GM21360 (cell line): ENCODE data around the gene AGER.
"Not testable (repeated sequence)": the region's sequence is repeated elsewhere in the genome, so short reads cannot be mapped to it uniquely, and the experiment has no call there.

ENCODE experiments used
- ATAC-seq: cut with Tn5 transposase; IDR thresholded peaks from one replicate; pipeline ENCODE4 v1.9.1; 2021; ENCODE audit warnings: mild to moderate bottlenecking, moderate library complexity; ENCODE audit not compliant: unreplicated experiment

AGER gene

DNA sequence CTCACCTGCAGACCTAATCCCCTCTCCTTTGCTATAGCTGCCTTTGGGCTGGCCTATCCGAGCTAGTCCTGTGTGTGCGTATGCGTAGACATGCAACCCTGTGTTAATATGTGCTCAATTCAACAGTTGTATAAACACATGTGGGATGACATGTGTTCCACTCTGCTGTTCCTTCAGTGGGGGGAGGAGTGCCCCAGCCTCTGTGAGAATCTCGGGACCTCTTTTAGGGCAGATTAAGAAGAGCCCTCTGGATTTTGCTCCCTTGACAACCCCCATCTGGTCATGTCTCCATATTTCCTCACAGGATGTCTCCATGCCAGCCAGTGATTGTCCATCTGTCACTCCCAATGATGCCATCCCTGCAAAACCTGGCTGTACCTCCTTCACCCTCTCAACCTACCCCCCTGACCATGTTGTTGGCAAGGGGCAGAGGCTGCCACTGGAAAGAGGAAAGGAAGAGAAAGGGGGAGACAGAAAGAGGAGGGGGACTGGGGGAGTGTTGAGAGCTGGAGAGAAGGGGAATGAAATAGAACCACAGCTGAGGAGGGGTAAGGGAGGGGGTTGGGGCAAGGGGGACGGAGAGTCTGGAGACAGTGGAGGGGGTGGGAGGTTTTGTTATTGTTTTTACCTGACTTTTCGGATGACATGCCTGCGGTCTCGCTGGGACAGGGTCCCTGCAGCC, 32.7 kb downstream of the AGER start:
- no peak for ATAC-seq

DNA sequence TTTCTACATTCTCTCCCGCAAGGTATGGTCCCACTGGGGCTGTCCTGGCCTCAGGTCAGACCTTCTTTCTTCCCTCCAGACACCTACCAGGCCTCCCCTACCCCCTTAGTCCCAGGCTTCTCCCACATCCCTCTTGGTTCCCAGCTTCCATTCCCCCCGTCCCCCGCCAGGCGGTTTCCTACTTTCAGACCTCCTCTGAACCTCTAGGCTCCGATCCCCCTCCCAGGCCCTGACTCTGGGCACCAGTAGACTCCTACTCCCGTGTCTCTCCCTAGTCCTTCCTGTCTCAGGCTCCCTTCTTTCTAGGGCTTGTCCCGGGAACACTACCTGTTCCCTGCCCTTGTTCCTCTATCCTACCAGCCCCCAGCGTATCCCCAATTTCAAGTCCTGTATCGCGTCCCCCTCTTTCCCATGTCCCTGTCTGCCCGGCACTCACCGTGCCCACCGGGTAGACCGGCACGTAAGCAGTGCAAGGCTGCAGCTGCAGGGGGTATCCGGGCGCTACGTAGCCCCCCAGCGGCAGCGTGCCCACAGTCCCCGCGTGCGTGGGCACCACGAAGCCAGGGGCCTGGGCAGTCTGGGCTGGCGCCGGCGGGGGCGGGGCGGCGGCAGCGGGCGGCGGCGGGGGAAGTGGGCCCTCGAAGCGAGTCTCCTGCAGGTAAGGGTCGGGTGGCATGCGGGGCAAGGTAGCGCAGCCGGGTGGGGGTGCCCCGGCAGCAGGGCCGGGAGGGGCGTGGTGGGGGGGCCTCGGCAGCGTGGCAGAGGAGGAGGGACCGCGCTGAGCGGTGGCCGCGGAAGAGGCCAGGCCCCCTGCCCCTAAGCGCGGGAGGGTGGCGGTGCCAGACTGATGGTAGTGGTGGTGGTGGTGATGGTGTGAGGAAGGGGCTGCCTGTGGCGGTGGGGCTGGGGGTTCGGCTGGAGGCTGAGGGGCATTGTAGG, 33.9 kb downstream of the AGER start:
- ATAC-seq, result no peak

DNA sequence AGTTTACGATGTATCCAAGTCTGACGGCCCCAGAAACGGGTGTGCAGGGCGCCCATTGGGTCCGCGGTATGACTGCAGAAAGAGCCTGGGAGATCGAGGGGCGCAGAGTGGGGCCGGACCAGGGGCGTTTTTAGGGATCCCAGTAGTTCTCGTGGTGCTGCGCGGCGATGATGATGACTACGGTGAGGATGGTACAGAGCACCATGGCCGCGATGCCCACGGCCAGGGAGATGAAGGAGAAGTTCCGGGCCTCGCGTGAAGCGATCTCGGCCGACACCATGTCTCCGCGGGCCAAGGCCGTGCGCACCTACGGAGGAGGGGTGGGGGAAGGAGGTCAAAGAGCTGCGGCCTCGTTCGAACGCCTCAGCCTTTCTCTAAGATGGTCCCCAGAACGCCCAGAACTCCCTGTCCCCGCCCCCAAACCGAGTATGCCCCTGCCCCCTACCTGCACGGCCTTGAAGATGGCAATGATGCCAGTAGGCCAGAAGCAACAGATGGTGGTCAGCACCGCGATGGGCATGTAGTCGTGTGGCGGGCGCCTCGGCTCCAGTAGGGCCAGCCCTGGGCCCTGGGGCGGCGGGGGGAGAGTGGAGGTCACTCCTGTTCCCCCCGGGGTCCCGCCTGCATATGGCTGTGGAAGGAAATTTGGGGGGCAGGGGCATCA, 34.8 kb downstream of the AGER start:
- ATAC-seq, result no peak

DNA sequence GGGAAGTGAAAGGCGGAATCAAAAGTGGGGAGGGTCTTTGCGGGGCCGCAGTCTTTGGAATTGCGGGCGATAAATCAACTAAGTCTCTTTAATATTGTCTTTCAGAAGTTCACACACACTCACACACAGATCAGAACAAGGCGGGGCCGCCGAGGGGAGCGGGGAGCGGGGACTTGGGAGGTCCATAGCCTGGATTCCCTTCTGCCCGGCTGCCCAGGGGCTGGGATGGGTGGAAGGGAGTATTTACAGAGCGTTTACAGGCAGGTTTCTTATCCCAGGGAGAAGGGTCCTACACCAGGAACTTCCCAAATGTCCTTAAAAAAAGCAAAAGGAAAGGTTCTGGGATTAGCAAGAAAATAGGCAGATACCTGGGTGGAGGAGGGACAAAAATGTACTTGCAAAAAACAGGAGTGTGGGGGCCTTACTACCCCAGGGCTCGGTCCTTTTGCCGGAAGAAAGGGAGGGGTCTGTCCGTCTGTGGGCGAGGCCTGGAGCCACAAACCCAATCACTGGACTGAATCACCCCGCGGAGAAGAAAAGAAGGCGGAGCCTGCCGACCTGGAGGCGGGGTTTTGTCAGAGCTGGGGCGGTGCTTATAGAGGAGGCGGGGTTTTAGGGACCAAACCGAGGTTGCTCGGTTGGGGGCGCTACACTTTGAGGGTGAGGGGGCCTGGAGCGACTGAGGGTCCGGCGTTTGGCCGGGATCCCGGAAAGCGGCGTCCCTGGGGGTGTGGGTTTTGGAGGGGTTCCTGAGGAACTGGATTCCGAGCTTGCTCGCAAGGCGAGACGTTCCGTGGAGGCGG, 35.6 kb downstream of the AGER start:
- no peak for ATAC-seq

DNA sequence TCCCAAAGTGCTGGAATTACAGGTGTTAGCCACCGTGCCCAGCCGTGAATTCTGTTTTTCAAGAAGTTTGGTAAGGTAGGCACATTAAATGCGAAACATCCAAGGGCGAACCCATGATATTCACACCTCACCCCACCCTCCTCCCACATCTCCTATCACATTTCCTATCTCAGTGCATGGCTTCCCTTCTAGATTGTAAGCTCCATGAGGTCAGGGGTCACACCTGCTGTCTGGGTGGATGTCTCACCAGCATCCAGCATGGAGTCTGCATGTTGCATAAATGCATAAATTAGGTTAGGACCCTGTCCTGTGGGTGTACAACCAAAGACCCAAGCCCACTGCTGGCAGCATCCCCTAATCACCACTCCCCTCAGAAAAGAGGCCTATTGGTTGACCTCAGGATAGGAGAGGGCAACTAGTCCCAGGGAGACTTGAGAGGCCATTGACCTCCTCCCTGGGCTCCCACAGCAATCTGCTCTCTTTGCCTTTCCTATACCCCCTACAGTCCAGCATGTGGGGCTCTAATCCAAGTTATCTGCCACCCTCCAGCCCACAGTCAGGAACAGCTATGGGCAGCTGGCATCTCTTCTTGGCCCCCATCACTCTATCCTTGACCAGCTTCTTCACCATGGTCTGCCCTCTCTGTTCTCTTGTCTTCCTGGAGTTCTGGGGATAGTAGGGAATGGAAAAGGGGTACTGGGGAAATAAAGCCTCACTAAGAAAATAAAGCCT, 36.5 kb downstream of the AGER start:
- no peak for ATAC-seq

DNA sequence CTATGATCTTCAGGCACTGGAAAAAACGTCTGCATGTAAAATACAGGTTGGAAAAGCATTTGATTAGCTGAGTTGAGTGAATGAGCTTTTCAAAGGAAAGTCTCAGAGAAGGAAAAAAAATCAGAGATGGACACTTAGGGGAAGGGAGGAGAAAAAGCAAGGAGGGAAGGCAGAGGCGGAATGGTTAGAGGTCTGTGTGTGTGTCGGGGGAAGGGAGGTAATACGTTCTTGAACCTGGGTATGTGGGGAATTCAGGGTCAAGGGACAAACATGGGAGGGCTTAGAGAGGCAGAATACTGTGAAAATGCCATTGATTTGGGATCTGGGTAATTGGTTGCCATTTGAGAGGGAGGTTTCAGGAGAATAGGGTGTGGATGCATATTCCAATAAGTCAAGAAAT, 37.4 kb downstream of the AGER start:
- ATAC-seq, result no peak

DNA sequence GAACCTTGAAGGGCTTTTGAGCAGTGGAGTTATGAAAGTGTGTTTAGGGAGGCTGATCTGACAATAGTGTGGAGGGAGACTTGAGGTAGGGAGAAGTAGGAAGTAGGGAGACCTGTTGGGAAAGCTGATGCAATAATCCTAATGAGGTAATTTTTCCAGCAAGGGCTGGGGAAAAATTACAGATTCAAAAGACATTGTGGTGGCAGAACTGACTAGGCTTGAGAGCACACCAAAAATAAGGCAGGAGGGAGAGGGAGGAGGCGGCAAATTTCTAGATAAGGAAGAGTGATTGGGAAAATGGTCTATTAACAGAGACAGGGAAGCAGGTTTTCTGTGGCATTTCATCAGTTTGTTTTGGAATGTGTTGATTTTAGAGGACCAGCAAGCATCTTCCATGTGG, 37.8 kb downstream of the AGER start:
- ATAC-seq, result no peak

DNA sequence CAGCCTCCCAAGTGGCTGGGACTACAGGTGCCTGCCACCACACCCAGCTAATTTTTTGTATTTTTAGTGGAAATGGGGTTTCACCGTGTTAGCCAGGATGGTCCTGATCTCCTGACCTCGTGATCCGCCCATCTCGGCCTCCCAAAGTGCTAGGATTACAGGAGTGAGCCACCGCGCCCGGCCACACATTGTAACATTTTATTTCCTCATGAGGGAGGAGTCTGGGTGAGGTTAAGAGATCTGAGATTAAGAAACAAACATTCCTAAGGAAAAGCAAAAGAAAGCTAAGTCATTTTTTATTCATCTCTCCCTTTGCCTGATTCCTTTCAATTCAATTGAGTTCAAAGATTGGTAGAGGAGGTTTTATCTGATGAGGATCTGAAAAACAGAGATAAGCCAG, 39.8 kb downstream of the AGER start:
- not testable (repeated sequence) for ATAC-seq

DNA sequence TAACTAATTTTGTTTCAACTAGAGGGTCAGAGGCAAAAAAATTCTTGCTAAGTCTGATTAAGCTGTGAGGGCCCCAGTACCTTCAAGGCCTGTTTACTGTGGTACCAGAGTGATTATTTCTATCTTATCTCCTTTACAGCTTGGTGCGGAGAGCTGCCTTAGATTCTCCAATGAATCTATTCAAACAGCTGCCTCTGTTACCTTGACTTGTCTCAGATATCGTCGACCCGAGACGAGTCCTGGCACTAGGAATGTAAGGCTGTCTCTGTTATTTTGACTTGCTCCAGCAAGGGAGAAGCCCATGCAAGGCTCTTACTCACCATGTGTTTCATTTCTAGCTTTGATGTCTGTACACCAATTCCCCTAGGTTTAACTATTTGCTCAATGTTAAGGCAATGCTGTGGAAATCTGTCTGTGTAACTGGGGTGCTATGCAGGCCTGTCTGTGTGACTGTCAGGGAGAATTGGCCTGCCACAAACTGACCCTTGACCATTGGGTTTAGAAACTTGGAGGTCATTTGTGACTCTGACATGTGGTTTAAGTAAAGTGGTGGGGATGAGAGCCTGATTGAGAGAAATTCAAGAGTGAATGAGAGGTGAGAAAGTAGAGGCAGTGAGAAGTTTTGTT, 43.5 kb downstream of the AGER start:
- no peak for ATAC-seq

DNA sequence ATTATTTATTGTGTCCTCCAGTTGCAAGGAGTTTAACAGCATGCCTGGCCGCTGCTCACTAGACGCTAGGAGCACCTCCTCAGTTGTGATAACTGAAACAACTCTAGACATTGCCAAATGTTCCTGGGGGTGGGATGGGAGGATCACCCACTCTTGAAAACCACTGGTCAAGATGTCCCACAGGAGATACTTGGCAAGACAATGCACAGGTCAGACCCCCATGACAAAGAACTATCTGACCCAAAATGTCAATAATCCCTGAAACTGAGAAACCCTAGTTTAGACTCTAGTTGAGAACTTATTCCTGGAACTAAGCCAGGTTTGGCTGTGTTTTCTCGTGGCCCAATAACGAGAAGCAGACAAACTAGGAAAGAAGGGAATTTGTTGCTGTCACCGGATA, 44.5 kb downstream of the AGER start:
- no peak for ATAC-seq

DNA sequence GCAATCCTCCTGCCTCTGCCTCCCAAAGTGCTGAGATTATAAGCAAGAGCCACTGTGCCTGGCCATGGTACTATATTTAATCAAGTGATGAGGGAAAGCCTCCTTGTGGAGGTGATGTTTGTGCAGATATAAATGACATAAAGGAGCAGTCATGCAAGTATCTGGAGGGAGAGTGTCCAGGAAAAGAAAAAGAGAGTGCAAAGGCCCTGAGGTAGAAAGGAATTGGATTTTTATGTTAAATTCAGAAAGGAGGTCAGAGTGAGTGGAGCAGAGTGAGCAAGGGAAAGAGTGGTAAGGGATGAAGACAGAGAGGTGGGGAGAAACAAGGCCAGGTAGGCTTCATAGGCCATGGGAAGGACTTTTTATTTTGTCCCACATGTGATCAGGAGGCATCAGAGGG, 46.6 kb downstream of the AGER start:
- no peak for ATAC-seq

DNA sequence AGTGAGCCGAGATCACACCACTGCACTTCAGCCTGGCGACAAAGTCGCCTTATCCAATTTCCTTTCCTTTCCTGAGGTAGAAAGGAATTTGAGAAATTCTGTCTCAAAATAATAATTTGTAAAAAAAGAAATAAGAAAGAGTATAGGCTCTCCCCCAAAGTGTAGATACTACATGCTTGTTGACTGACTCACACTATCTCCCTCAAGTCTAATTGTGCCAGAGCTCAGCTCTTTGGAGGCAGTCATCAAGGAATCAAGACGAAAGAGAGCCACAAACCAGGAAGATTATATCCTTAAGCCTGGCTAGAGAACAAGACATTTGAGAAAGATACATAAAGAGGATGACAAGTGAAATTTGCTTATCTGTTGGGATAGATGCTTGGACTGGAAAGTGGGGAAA, 50.3 kb downstream of the AGER start:
- ATAC-seq, result no peak

DNA sequence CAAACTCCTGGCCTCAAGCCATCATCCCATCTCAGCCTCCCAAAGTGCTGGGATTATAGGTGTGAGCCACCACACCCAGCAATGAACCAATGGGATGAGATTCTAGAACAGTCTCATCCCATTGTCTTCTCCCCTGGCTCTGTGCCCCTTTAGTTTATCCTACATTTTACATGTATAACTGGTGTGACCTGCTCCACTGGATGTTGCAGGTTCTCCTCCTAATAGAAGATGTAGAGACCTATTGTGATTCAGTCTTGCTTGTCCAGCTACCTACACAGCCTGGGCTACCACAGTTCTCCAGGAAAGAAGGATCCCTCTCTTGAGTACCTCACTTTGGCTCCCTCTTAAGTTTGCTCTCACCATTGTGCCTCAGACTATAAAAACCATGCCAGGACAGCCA, 51.9 kb downstream of the AGER start:
- ATAC-seq, result no peak

DNA sequence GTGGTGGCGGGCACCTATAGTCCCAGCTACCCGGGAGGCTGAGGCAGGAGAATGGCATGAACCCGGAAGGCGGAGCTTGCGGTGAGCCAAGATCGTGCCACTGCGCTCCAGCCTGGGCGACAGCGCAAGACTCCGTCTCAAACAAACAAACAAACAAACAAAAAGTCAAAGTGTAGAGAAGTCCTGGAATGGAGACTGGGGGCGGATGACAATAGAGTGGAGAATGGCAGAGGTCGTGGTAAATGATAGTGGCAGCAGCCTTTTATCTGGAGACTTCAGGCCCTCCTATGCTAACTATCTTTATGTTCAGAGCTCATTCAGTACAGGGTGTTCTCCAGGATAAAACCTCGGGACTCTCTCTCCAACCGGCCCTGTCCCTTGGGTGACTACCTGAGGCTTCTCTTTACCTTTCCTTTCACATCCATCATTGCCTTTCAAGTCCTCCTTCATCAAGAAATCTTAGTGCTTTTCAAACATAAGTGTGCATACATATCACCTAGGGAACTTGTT, 52.6 kb downstream of the AGER start:
- no peak for ATAC-seq
